ENCODE measurements around the gene PAPOLB.

PAPOLB gene

GRCh38 chr7:4842319-4843064, 19.3 kb downstream of the PAPOLB start:
- no peak for DNase-seq (ENCODE audit: low read depth)

GRCh38 chr7:4841836-4842235, 20.0 kb downstream of the PAPOLB start:
- no peak for DNase-seq (ENCODE audit: low read depth)

GRCh38 chr7:4841007-4841784, 20.6 kb downstream of the PAPOLB start:
- DNase-seq (ENCODE audit: low read depth): no peak

GRCh38 chr7:4840079-4840501, 21.7 kb downstream of the PAPOLB start:
- DNase-seq (ENCODE audit: low read depth): no peak

DNA sequence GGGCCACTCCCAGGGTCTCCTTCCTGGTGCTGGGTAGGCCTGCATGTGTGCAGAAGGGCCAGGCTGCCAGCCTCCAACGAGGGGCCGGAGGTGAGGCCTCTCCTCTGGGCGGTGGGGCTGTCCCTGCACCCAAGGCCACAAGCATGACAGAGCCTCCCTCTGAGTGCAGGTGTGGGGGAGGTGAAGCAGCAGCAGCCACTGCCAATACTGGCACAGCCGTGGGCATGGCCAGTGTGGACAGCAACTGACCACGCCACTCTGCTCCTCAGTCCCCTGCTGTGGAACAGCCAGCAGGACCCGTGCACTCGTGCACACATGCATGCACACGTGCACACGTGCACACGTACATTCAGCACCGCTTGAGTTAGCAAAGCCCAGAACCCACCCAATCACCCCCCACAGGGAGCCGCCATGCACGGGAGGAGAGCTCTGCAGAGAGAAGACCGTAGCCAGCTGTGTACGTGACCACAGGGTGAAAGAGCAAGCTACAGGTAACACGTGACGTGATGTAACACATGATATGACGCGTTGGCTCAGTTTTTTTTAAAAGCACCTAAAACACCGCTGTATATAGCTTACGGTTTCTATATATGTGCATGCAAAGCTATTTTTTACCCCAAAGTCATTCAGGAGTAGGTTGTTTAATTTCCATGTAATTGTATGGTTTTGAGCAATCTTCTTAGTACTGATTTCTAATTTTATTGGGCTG, 23.1 kb downstream of the PAPOLB start:
- DNase-seq (ENCODE audit: low read depth): no peak

- DNase-seq (ENCODE audit: low read depth): no peak
Measured at GRCh38 chr7:4837803-4838625, 23.8 kb downstream of the PAPOLB start.

- no peak for DNase-seq (ENCODE audit: low read depth)
Measured at GRCh38 chr7:4837041-4837802, 24.6 kb downstream of the PAPOLB start.

- no peak for DNase-seq (ENCODE audit: low read depth)
Measured at GRCh38 chr7:4836206-4836661, 25.6 kb downstream of the PAPOLB start.

DNA sequence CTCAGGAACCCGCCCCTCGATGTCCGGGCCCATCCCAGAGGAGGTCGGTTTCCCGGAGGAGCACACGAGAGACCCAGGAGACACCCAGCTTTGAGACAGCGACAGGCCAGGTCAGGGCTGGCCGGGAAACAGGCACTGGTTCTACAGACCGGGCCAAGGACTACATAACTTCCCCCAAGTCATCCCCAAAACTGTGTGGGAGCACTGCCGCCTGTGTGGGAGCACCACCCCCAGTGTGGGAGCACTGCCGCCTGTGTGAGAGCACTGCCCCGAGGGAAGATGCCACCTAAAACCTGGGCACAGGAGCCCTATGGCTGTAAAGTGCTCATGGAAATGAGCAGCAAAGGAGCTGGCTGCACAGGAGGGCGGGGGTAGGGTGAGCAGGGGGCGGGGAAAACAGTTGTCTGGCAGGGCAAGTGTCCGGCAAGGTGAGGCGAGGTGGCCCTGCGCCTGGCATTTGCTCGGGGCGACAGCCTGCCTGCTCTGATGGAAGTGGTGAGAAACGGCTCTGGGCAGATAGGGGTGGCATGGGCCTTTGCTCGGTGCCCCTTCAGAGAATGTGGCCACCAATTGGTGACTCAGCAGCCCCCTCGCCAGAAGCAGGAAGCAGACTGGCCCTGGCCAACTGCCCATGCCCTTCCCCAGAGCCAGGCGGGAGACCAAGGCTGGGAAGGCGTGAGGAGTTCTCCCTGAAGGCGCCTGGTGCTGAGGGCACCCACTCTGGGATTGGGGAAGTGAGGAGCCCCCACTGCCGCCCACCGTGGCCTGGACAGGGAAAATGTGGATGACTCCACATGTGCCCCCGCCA, 26.2 kb downstream of the PAPOLB start:
- DNase-seq (ENCODE audit: low read depth): no peak

DNA sequence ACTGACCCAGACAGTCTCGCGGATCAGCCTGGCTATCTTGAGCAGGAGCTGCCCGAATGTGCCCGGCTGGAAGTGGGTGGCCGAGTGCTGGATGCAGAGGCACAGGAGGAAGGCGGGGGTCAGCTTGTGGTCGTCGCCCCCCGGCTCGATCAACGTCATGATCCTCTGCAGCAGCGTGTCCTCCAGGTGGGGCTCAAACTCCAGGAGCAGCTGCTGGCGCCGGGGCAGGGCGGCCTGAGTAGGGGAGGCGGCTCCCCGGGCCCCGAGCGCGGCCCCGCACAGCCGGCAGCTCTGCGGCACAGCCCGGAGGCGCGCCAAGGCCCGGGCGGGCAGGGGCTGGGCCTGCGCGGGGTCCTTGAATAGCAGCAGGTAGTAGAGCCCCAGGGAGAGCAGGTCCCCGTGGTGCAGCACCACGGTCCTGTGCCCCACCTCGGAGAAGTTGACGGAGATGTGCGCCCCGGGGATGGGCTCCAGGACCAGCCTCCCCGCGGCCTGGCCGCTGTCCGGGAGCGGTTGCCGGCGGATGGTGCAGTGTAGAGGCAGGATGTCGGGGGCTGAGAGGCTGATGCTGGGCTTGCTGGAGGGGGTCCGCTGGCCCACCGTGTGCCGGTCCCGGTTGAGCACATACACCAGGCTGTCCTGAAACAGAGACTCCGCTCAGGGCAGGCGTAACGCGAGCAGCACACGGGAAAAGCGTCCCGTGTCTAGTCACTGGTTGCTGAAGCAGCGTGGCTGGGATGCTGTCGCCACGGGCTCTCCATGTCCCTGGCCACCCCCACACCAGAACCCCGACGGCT, 27.0 kb downstream of the PAPOLB start:
- DNase-seq (ENCODE audit: low read depth): no peak

DNA sequence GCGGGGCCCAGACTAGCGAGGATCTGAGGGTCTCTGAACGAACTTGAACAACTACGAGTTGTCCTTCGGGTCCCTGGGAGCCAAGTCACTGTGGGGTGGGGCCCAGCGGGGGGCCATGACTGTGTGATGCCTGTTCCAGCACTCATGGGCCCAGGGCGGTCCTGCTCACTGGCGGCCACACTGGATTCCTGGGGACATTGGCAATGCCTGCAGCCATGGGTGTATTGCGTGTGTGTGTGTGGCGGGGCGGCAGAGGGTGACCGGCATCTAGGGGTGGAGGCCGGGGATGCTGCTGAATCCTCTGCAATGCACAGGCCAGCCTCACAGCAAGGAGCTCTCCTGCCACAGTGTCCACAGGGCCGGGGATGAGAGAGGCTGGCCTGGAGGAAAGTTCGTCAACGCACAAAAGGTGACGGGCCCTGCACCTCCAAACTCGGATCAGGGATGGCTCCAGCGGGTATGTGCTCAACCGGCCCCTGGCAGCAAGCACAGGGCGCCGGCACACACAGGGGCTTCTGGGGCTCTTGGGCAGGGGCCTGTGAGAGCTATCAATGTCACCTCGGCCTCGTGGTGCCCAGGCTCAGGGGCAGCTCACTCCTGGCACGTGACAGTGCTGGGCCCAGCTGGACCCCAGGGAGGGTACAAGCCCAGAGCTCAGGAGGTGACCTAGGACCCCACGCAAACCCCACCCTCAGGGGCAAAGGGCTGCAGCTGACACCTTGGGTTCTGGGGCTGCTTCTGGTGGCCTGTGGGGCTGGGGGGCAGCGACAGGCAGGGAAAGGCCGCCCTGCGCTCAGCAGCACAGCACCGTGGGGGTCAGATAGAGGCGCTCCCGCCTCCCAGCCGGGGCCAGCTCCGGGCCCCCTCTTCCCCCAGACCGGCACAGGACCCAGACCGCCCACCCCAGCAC, 27.9 kb downstream of the PAPOLB start:
- DNase-seq (ENCODE audit: low read depth): no peak

GRCh38 chr7:4833176-4833575, 28.7 kb downstream of the PAPOLB start:
- no peak for DNase-seq (ENCODE audit: low read depth)

GRCh38 chr7:4832711-4833110, 29.1 kb downstream of the PAPOLB start:
- no peak for DNase-seq (ENCODE audit: low read depth)

DNA sequence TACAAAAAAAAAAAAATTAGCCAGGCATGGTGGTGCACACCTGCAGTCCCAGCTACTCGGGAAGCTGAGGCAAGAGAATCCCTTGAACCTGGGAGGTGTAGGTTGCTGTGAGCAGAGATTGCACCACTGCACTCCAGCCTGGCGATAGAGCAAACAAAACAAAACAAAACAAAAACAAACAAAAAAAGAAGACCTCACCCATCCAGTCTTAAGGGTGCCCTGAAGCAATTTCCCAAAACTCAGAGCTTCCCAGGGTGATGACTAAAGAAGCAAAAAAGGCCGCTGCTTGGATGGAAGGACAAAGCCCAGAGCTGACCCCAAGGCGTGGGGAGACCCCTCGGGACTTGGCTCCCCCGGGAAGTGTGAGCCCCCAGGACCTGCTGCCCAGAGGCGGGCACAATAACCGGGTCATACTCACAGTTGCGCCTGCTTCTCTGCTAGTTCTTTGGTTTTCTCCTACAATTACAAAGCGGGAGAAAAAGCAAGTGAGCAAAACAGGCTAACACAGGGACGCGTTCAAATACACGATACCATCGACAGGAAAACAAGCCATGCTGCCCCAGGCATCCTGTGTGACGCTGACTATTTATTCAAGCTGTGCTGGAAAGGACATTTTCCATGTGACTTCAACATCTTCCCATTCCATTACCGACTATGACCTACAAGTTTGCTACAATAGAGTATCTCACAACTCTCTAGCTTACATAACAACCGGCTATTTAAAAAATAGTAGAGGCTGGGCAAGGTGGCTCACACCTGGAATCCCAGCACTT, 29.9 kb downstream of the PAPOLB start:
- DNase-seq (ENCODE audit: low read depth): no peak

GRCh38 chr7:4830176-4830575, 31.7 kb downstream of the PAPOLB start:
- peak; percentile 42 for DNase-seq (ENCODE audit: low read depth)

DNA sequence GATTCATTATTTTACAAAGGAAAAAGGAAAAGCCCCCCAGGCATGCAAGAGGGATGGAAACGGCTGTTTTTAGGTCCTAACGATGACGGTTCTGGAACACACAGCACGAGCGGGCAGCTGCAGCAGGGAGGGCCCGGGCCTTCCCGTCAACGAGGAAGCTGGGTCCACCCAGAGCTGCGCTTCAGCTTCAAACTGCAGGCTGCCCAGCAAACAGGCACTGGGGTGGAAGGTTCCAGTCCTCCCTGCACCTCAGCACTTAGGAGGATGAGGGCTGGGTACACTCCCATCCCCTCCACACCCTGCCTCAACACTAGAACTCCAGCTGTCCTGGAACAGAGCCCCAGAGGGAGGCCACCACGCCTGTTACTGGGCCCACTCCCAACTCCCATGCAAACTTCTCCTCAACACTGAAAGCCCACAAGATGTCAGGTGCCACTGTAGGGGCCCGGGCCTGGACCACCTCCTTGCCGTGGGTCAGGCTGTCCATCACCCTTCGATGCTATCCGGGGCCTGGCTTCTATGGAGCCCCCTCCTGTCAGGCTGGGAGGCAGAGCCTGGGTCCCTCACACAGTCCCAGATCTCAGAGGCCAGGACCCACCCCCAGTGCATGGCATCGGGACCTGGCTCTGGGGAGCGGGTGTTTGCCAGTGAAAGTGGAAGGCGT, 33.0 kb downstream of the PAPOLB start:
- DNase-seq (ENCODE audit: low read depth): no peak

GRCh38 chr7:4825081-4825480, 36.7 kb downstream of the PAPOLB start:
- DNase-seq (ENCODE audit: low read depth): no peak

Measured in activated T-cell treated with anti-CD3 and anti-CD28 coated beads for 24 hours (primary cell).